HepG2 (cell line): ENCODE results near the gene TRIM9. TPM values are rescaled to one million over a fixed set of nuclear protein-coding genes. Genes with fewer than 3 reads are reported as not detected.

Experiments used
- CEBPZ ChIP-seq: IDR thresholded peaks from 2 replicates; pipeline ENCODE4 v1.6.1; 2012; ENCODE audit warnings: low read length, improper control_type of control experiment
- KLF11 ChIP-seq: IDR thresholded peaks from 2 replicates; pipeline ENCODE4 v1.6.1; 2016; ENCODE audit warnings: missing compliant biosample characterization
- KLF16 ChIP-seq, 2 experiments: sonication (generic) in 1 of 2; formaldehyde crosslinking in 1 of 2; IDR thresholded peaks; 2 replicates each; pipeline versions ENCODE4 v1.6.1 to v1.8.0; 2016 to 2023; ENCODE audit warnings: missing genetic modification reagents in 2 of 2, missing compliant biosample characterization in 1 of 2
- MBD4 ChIP-seq: IDR thresholded peaks from 2 replicates; pipeline ENCODE4 v1.6.1; 2012; ENCODE audit warnings: low read length, inconsistent platforms, borderline replicate concordance
- MYPOP ChIP-seq: sonication (generic); formaldehyde crosslinking; IDR thresholded peaks from 2 replicates; pipeline ENCODE4 v1.8.1; 2023; ENCODE audit warnings: mild to moderate bottlenecking, moderate library complexity, missing genetic modification reagents
- NCOA1 ChIP-seq: sonication (generic); formaldehyde crosslinking; IDR thresholded peaks from 2 replicates; pipeline ENCODE4 v1.9.0; 2021; ENCODE audit warnings: missing genetic modification reagents
- RELA ChIP-seq: sonication (generic); formaldehyde crosslinking; IDR thresholded peaks from 2 replicates; pipeline ENCODE4 v1.4.0; 2020; ENCODE audit warnings: missing genetic modification reagents
- ZBTB43 ChIP-seq: sonication (generic); formaldehyde crosslinking; conservative IDR thresholded peaks from 2 replicates; pipeline ENCODE4 v1.4.0; 2020; ENCODE audit warnings: missing genetic modification reagents
- ZBTB7B ChIP-seq: sonication (generic); formaldehyde crosslinking; IDR thresholded peaks from 2 replicates; pipeline ENCODE4 v1.4.0; 2020; ENCODE audit warnings: missing genetic modification reagents
- ZNF225 ChIP-seq: sonication (generic); formaldehyde crosslinking; IDR thresholded peaks from 2 replicates; pipeline ENCODE4 v1.4.0; 2020; ENCODE audit warnings: mild to moderate bottlenecking, missing genetic modification reagents
- ZNF264 ChIP-seq: sonication (generic); formaldehyde crosslinking; IDR thresholded peaks from 2 replicates; pipeline ENCODE4 v1.4.0; 2020; ENCODE audit warnings: missing genetic modification reagents
- ZNF451 ChIP-seq: sonication (generic); formaldehyde crosslinking; IDR thresholded peaks from 2 replicates; pipeline ENCODE4 v1.5.0; 2020; ENCODE audit warnings: mild to moderate bottlenecking, missing genetic modification reagents
- polyA plus RNA-seq, 8 experiments: library from polyadenylated mRNA; depleted of rRNA in 3 of 8; stranded (reverse) in 7 of 8; unstranded in 1 of 8; fragments of >200 nt; fragmentation: Illumina TruSeq in 4 of 8; extraction: Trizol in 4 of 8; gene quantifications; 2 replicates each; pipeline versions ENCODE4 v1.2.1 to v1.2.3, GENCODE V29; 2011 to 2016; ENCODE audit warnings: low read depth in 4 of 8, missing spikeins in 1 of 8, mixed read lengths in 1 of 8; ENCODE audit not compliant: insufficient read depth in 1 of 8
- total RNA-seq, 5 experiments: library from RNA; depleted of rRNA; stranded (reverse); fragments of >200 nt; fragmentation: Illumina TruSeq; extraction: Trizol; gene quantifications; 2 replicates each; pipeline ENCODE4 v1.2.3, GENCODE V29; 2016; ENCODE audit warnings: low read depth in 1 of 5
- TF ChIP-seq, protein P1 (sequence below): IDR thresholded peaks from 2 replicates; pipeline ENCODE4 v1.6.1; 2018; ENCODE audit warnings: missing genetic modification reagents, mild to moderate bottlenecking, missing compliant biosample characterization
- TF ChIP-seq, protein P2 (sequence below): IDR thresholded peaks from 2 replicates; pipeline ENCODE4 v1.6.1; 2016; ENCODE audit warnings: missing genetic modification reagents, missing compliant biosample characterization
- TF ChIP-seq, protein P3 (sequence below): sonication (generic); formaldehyde crosslinking; IDR thresholded peaks from 2 replicates; pipeline ENCODE4 v1.4.0; 2020; ENCODE audit warnings: missing genetic modification reagents

Gene TRIM9
- total and polyA plus RNA-seq, 2 of the 13 experiments (the other 11 are each of a cell fraction or from before 2014, with no cell fraction given) = 0.04 to 0.07 TPM

GRCh38 chr14:50943943-50944646 is 150.8 kb downstream of the TRIM9 start, which contains the start of gene PYGL (continued):
- TF ChIP-seq KLF11 (CRISPR knock-in tag) = 0 out of 2 replicates have a peak, but pooled peaks have one; percentile 44
- TF ChIP-seq, protein P1, sequence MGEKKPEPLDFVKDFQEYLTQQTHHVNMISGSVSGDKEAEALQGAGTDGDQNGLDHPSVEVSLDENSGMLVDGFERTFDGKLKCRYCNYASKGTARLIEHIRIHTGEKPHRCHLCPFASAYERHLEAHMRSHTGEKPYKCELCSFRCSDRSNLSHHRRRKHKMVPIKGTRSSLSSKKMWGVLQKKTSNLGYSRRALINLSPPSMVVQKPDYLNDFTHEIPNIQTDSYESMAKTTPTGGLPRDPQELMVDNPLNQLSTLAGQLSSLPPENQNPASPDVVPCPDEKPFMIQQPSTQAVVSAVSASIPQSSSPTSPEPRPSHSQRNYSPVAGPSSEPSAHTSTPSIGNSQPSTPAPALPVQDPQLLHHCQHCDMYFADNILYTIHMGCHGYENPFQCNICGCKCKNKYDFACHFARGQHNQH (CRISPR knock-in tag) = peak; percentile 24; the same call in 1 of the 2 replicates
- TF ChIP-seq RELA (CRISPR knock-in tag) = peak; percentile 46; the same call in 1 of the 2 replicates
- peak; percentile 49; the same call in 1 of the 2 replicates for TF ChIP-seq ZBTB7B
- no peak for TF ChIP-seq ZNF264
- TF ChIP-seq MYPOP (CRISPR knock-in tag) = peak; percentile 81
- TF ChIP-seq ZNF225 (CRISPR knock-in tag) = peak; percentile 62; the same call in 1 of the 2 replicates
- TF ChIP-seq ZNF451 (CRISPR knock-in tag) = peak; percentile 80
- TF ChIP-seq ZBTB43 = peak; percentile 21; the same call in 1 of the 2 replicates
- peak; percentile 88; the same call in 1 of the 2 replicates for TF ChIP-seq NCOA1 (CRISPR knock-in tag)
- TF ChIP-seq MBD4 = no peak
- peak in 1 of 2 experiments; percentile 69; a peak in 1 of 4 replicates for TF ChIP-seq KLF16 (CRISPR knock-in tag; IDR thresholded peaks at IDR 0.05)
- TF ChIP-seq, protein P2, sequence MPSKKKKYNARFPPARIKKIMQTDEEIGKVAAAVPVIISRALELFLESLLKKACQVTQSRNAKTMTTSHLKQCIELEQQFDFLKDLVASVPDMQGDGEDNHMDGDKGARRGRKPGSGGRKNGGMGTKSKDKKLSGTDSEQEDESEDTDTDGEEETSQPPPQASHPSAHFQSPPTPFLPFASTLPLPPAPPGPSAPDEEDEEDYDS (CRISPR knock-in tag) = peak; percentile 83
- TF ChIP-seq, protein P3, sequence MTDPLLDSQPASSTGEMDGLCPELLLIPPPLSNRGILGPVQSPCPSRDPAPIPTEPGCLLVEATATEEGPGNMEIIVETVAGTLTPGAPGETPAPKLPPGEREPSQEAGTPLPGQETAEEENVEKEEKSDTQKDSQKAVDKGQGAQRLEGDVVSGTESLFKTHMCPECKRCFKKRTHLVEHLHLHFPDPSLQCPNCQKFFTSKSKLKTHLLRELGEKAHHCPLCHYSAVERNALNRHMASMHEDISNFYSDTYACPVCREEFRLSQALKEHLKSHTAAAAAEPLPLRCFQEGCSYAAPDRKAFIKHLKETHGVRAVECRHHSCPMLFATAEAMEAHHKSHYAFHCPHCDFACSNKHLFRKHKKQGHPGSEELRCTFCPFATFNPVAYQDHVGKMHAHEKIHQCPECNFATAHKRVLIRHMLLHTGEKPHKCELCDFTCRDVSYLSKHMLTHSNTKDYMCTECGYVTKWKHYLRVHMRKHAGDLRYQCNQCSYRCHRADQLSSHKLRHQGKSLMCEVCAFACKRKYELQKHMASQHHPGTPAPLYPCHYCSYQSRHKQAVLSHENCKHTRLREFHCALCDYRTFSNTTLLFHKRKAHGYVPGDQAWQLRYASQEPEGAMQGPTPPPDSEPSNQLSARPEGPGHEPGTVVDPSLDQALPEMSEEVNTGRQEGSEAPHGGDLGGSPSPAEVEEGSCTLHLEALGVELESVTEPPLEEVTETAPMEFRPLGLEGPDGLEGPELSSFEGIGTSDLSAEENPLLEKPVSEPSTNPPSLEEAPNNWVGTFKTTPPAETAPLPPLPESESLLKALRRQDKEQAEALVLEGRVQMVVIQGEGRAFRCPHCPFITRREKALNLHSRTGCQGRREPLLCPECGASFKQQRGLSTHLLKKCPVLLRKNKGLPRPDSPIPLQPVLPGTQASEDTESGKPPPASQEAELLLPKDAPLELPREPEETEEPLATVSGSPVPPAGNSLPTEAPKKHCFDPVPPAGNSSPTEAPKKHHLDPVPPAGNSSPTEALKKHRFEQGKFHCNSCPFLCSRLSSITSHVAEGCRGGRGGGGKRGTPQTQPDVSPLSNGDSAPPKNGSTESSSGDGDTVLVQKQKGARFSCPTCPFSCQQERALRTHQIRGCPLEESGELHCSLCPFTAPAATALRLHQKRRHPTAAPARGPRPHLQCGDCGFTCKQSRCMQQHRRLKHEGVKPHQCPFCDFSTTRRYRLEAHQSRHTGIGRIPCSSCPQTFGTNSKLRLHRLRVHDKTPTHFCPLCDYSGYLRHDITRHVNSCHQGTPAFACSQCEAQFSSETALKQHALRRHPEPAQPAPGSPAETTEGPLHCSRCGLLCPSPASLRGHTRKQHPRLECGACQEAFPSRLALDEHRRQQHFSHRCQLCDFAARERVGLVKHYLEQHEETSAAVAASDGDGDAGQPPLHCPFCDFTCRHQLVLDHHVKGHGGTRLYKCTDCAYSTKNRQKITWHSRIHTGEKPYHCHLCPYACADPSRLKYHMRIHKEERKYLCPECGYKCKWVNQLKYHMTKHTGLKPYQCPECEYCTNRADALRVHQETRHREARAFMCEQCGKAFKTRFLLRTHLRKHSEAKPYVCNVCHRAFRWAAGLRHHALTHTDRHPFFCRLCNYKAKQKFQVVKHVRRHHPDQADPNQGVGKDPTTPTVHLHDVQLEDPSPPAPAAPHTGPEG = peak; percentile 25; the same call in 1 of the 2 replicates
- TF ChIP-seq CEBPZ = no peak
